Common myeloid progenitor, CD34-positive (primary cell): ENCODE data around the gene DGKQ.

Experiments used
- CTCF ChIA-PET: fragments of 350-600 bp; sonication (Branson Sonifier 250); formaldehyde crosslinking; loops from one replicate; lab custom pipeline; 2021; ENCODE audit warnings: antibody characterized with exemption; lab: Charles Lee
- POLR2A ChIA-PET: fragments of 350-600 bp; sonication (Branson Sonifier 250); formaldehyde crosslinking; loops from one replicate; lab custom pipeline; 2021; ENCODE audit warnings: antibody characterized with exemption; lab: Charles Lee
- DNase-seq, 3 donors: peaks; one replicate each; pipeline versions ENCODE4 v3.0.0 to v3.0.0-alpha.2; 2013
- H3K27ac ChIP-seq, 2 experiments: 1 replicate in 1 of 2; 2 replicates in 1 of 2; pipeline ENCODE4 v1.7.0; 2013; ENCODE audit warnings: inconsistent platforms in 2 of 2, low read length in 2 of 2, mild to moderate bottlenecking in 2 of 2, low read depth in 1 of 2, moderate library complexity in 1 of 2; ENCODE audit not compliant: severe bottlenecking in 2 of 2, insufficient read depth in 1 of 2, poor library complexity in 1 of 2
- H3K27me3 ChIP-seq, 5 experiments: replicated peaks in 2 of 5; 1 replicate in 3 of 5; 2 replicates in 2 of 5; pipeline versions ENCODE4 v1.6.1 to v1.7.0; 2013; ENCODE audit warnings: low read length in 4 of 5, mild to moderate bottlenecking in 2 of 5, moderate library complexity in 2 of 5, inconsistent platforms in 1 of 5; ENCODE audit not compliant: insufficient read depth in 5 of 5, control insufficient read depth in 4 of 5
- H3K36me3 ChIP-seq, 4 experiments: 1 replicate in 2 of 4; 2 replicates in 2 of 4; pipeline versions ENCODE4 v1.6.1 to v1.7.0; 2013; ENCODE audit warnings: low read length in 3 of 4, control low read depth in 1 of 4, mild to moderate bottlenecking in 1 of 4; ENCODE audit not compliant: control insufficient read depth in 4 of 4, insufficient read depth in 4 of 4
- H3K4me1 ChIP-seq, 4 experiments: 1 replicate in 3 of 4; 2 replicates in 1 of 4; pipeline versions ENCODE4 v1.6.1 to v1.7.1; 2013; ENCODE audit warnings: low read length in 3 of 4, mild to moderate bottlenecking in 3 of 4, control low read depth in 1 of 4, inconsistent platforms in 1 of 4, moderate library complexity in 1 of 4; ENCODE audit not compliant: control insufficient read depth in 4 of 4, insufficient read depth in 4 of 4; ENCODE audit errors: control extremely low read depth in 1 of 4
- H3K4me3 ChIP-seq, 7 experiments: 1 replicate in 4 of 7; 2 replicates in 3 of 7; pipeline versions ENCODE4 v1.5.1 to v1.7.0; 2013; ENCODE audit warnings: mild to moderate bottlenecking in 7 of 7, low read length in 6 of 7, moderate library complexity in 6 of 7, inconsistent platforms in 2 of 7, low read depth in 2 of 7, control low read depth in 1 of 7; ENCODE audit not compliant: insufficient read depth in 4 of 7, control insufficient read depth in 1 of 7; ENCODE audit errors: extremely low read depth in 1 of 7
- H3K9me3 ChIP-seq, 5 experiments: 1 replicate in 4 of 5; 2 replicates in 1 of 5; pipeline versions ENCODE4 v1.6.1 to v1.7.1; 2013; ENCODE audit warnings: low read length in 4 of 5, mild to moderate bottlenecking in 2 of 5, inconsistent platforms in 1 of 5, low read depth in 1 of 5, moderate library complexity in 1 of 5; ENCODE audit not compliant: control insufficient read depth in 4 of 5, insufficient read depth in 2 of 5; ENCODE audit errors: control extremely low read depth in 1 of 5
- WGBS: methylation state at CpG from one replicate; pipeline ENCODE4 v1.1.5; 2013; ENCODE audit not compliant: insufficient coverage; 5-methylcytosine and 5-hydroxymethylcytosine counted together

The DGKQ gene

GRCh38 chr4:955931-956381 is 17.4 kb downstream of the DGKQ start:
- WGBS, result 100% methylated on average over 4 of the region's 12 CpGs
- POLR2A ChIA-PET, result no interaction called here
- no peak overlapping the region for H3K27ac ChIP-seq
- no peak overlapping the region for H3K4me3 ChIP-seq
- DNase-seq, result no peak
- CTCF ChIA-PET, result no interaction called here
- peaks cover 0 to 42% (median 20%) of the 10 kb centered on the region in 4 experiments for H3K36me3 ChIP-seq
- H3K9me3 ChIP-seq, result no peaks in the 10 kb centered on the region
- no peaks in the 10 kb centered on the region for H3K4me1 ChIP-seq
- no peaks in the 10 kb centered on the region for H3K27me3 ChIP-seq

DNA sequence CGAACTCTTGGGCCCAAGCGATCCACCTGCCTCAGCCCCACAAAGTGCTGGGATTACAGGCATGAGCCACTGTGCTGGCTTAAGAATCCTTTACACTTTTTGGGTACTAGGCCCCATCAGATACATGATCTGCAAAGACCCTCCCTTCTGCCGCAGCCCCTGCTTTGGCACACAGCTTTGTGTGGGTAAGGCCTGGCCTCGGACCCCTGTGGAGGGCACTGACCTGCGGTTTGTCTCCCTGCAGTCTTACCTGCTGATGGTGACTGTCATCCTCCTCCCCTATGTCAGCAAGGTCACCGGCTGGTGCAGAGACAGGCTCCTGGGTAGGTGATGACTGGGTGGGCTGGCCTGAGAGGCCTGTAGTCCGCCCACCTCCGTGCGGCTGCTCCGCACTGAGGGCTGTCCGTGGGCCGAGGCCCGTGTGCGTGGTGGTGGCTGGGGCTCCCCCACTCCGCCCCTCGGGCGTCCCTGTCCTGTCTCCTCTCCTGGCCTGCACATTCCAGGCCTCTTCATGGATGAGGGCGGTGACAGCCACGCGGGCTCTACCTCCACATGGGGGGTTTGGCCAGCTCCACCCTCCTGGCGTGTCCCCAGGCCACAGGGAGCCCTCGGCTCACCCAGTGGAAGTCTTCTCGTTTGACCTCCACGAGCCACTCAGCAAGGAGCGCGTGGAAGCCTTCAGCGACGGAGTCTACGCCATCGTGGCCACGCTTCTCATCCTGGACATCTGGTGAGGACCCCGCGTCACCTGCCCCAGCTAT is 18.0 kb downstream of the DGKQ start:
- ChIA-PET POLR2A (no interaction called here), CTCF (no interaction called here)
- H3K36me3 ChIP-seq, result peaks cover 0 to 37% (median 18%) of the 10 kb centered on the region in 4 experiments

DNA sequence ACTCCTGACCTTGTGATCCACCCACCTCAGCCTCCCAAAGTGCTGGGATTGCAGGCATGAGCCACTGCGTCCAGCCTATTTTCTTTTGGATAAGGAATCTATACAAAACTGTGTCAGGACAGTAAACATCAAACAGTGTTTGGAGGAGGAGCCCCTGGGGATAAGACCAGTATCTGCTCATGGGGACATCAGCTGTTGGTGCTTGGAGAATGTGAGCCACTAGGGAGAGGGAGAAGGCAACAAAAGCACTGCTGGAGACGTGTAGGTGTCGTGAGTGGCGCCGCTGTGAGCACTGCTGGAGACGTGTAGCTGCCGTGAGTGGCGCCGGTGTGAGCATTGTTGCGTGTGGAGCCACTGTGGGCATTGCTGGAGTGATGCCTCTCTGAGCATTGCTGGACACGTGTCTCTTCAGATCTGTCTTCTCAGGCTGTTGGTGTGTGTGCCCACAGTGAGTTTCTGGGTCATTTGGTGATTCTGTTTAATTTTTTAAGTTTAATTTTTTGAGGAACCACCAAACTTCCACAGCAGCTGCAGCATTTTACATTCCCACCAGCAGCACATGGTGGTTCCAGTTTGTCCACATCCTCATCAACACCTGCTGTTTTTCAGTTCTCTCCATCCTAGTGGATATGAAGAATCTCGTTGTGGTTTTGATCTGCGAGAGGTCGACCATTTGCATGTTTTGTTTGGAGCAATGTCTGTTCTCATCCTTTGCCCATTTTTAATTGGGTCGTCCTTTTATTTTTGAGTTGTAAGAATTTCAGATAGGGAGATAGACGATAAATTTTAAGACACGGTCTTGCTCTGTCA is 19.0 kb downstream of the DGKQ start:
- 98% methylated on average over 11 of the region's 17 CpGs for WGBS
- no peaks in the 10 kb centered on the region for H3K9me3 ChIP-seq
- H3K27ac ChIP-seq, result no peak overlapping the region
- no peak overlapping the region for H3K4me3 ChIP-seq
- peaks cover 0 to 30% (median 14%) of the 10 kb centered on the region in 4 experiments for H3K36me3 ChIP-seq
- POLR2A ChIA-PET, result no interaction called here
- DNase-seq, result no peak
- no peaks in the 10 kb centered on the region for H3K4me1 ChIP-seq
- CTCF ChIA-PET, result interaction anchor here (1.0 kb wide), 1 partner anchor 43 kb away, joined by 4 read pairs; no protein-coding TSS in a partner anchor
- no peaks in the 10 kb centered on the region for H3K27me3 ChIP-seq

More for the DNA sequence above, 18.0 kb downstream of the DGKQ start:
- no peaks in the 10 kb centered on the region for H3K9me3 ChIP-seq
- H3K27ac ChIP-seq, result no peak overlapping the region
- no peak for DNase-seq
- no peaks in the 10 kb centered on the region for H3K27me3 ChIP-seq
- no peak overlapping the region for H3K4me3 ChIP-seq
- WGBS, result 95% methylated on average over 29 of the region's 33 CpGs
- no peaks in the 10 kb centered on the region for H3K4me1 ChIP-seq

- Histone ChIP-seq H3K36me3 (peaks cover 0 to 24% (median 10%) of the 10 kb centered on the region in 4 experiments), H3K4me3 (no peak overlapping the region), H3K4me1 (no peaks in the 10 kb centered on the region), H3K9me3 (no peaks in the 10 kb centered on the region), H3K27me3 (no peaks in the 10 kb centered on the region), H3K27ac (no peak overlapping the region)
- POLR2A ChIA-PET, result no interaction called here
- 97% methylated on average over 13 of the region's 13 CpGs for WGBS
- CTCF ChIA-PET, result interaction anchor here (1.0 kb wide), 1 partner anchor 42 kb away, joined by 4 read pairs; no protein-coding TSS in a partner anchor
- DNase-seq, result no peak
These were observed 19.8 kb downstream of the DGKQ start for GRCh38 chr4:953574-953915.

- Histone ChIP-seq H3K27ac (no peak overlapping the region), H3K4me1 (no peaks in the 10 kb centered on the region), H3K9me3 (no peaks in the 10 kb centered on the region), H3K4me3 (no peak overlapping the region), H3K36me3 (peaks cover 0 to 22% (median 7%) of the 10 kb centered on the region in 4 experiments), H3K27me3 (no peaks in the 10 kb centered on the region)
- WGBS, result 97% methylated on average over 27 of the region's 28 CpGs
- ChIA-PET CTCF (interaction anchor here (0.6 kb wide), 1 partner anchor 62 kb away, joined by 3 read pairs; no protein-coding TSS in a partner anchor), POLR2A (no interaction called here)
- DNase-seq, result no peak
These were observed 20.3 kb downstream of the DGKQ start for GRCh38 chr4:952881-953573.

DNA sequence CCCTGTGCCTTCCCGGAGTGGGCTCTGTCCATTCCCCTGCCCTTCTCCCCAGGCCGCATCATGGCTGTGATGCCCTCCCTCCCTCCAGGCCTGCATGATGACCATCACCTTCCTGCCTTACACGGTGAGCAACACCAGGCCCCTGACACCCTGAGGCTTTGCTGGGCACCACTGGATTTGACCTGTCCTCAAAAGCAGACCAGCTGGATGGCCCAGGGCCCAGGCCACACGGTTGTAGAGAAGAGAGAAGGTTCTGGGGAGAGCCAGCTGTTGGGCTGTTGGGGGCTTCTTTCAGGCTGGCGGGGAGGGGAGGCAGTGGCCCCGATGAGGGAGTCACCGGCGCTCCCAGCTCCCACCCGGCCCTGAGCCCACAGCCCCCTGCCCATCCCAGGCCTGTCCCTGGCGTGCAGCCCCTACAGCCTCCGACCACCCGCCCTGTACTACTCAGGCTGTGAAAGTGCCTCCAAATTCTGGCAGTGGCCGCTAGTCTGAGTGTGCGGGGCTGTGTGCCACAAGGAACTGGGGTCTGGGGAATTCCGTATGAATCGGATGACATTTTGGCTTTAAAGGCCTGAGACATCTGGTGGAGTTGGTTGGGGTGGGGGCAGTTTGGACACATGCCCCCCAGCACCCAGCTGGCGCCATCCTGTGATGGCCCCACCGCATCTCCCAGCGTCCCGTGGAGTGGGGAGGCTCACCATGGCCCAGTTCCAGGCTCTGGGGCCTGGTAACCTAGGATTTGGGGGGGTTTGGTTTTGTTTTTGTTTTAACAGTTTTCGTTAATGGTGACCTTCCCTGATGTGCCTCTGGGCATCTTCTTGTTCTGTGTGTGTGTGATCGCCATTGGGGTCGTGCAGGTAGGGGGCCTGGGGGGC is 21.5 kb downstream of the DGKQ start:
- POLR2A ChIA-PET, result no interaction called here
- H3K4me1 ChIP-seq, result peaks cover 0 to 4% (median 0%) of the 10 kb centered on the region in 4 experiments
- peaks cover 0 to 18% (median 0%) of the 10 kb centered on the region in 4 experiments for H3K36me3 ChIP-seq
- no peak for DNase-seq
- no peak overlapping the region for H3K4me3 ChIP-seq
- CTCF ChIA-PET, result no interaction called here
- no peaks in the 10 kb centered on the region for H3K9me3 ChIP-seq
- no peak overlapping the region for H3K27ac ChIP-seq
- WGBS, result 95% methylated on average over 16 of the region's 23 CpGs
- H3K27me3 ChIP-seq, result no peaks in the 10 kb centered on the region
